Mesenteric fat pad (tissue), 1 donor: ENCODE data around the gene TNRC18. TPM values are rescaled to one million over a fixed set of nuclear protein-coding genes. Genes with fewer than 3 reads are reported as not detected.
"Not testable (repeated sequence)": the region's sequence is repeated elsewhere in the genome, so short reads cannot be mapped to it uniquely, and the experiment has no call there.

ENCODE experiments used
- DNase-seq: peaks from one replicate; pipeline ENCODE4 v3.0.0-alpha.2; 2020; ENCODE audit warnings: low spot score
- total RNA-seq: library from RNA; stranded (reverse); fragmentation: NEBNext Ultra II Directional; extraction: Animal tissue kit (Norgen Biotek cat#: 25700); gene quantifications from one replicate; pipeline ENCODE4 v1.2.1, GENCODE V29; 2021
- donor health status: DM: yes; HTN: yes; CAD: no.

Gene TNRC18
- total RNA-seq, 1 donor from 2014 or later, result 69.4 TPM

- DNase-seq, result no peak
Observed at GRCh38 chr7:5380350-5381070, 43.1 kb downstream of the TNRC18 start.

DNA sequence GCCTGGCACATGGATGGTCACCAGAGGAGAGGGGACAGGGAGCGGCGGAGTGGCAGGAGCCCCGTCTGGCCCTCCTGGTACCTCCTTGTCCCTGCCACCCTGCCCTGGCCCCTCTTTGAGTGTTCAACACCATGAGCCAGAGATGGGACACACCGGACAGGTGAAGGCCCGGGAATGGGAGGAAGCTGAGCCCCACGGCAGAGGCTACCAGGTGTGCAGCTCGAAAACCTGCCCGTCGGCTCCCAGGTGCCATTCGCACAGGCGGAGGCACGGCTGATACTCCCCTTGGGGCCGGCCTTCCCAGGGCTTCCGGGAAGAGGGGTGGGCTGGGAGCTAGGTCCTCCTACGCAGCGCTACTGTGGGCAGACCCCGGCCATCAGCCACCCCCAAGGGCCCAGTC is 44.1 kb downstream of the TNRC18 start:
- DNase-seq, result no peak

DNA sequence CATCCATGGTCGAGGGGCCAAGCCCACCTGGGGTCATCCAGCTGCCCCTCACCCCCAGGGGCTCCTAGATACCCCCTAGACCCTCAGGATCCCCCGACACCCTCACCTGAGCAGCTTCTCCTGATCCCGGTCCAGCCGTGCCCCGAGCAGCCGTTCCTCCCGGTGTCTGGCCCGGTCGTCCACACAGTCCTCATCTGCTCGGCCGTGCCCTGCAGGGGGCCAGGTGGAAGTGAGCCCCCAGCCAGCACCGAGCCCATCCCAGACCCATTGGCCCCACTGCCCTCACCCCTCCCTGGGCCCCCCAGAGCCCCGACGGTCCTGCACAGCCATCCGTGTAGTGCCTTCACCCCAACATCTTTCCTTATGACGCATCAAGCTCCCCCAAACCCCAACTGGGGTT is 45.8 kb downstream of the TNRC18 start:
- no peak for DNase-seq

- no peak for DNase-seq
Observed at GRCh38 chr7:5377279-5377678, 46.4 kb downstream of the TNRC18 start.

GRCh38 chr7:5375925-5376324 is 47.7 kb downstream of the TNRC18 start:
- DNase-seq, result no peak

DNA sequence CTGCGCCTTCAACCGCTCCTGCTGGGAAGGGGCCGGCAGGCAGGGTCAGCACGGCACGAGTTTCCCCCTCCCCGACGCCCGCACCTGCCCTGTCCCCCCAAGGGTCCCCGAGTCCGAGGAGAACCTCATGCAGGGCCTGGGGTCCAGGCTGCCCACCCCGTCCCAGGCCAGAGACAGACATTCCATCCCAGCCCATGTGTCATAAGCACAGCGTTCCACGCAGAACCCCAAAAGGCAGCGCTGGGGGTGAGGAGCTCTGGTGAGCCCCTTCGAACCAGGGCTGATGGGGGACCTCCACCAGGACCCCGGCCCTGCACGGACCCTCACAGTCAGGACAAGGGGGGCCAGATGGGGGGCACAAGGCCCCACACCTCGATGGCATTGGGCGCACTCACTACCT is 49.2 kb downstream of the TNRC18 start:
- DNase-seq, result no peak

- no peak for DNase-seq
Observed at GRCh38 chr7:5373300-5373699, 50.3 kb downstream of the TNRC18 start.

GRCh38 chr7:5370454-5371353 is 52.9 kb downstream of the TNRC18 start:
- DNase-seq, result no peak

- DNase-seq, result no peak
Observed at GRCh38 chr7:5367661-5368060, 56.0 kb downstream of the TNRC18 start.

- not testable (repeated sequence) for DNase-seq
Observed at GRCh38 chr7:5365976-5366625, 57.5 kb downstream of the TNRC18 start.

DNA sequence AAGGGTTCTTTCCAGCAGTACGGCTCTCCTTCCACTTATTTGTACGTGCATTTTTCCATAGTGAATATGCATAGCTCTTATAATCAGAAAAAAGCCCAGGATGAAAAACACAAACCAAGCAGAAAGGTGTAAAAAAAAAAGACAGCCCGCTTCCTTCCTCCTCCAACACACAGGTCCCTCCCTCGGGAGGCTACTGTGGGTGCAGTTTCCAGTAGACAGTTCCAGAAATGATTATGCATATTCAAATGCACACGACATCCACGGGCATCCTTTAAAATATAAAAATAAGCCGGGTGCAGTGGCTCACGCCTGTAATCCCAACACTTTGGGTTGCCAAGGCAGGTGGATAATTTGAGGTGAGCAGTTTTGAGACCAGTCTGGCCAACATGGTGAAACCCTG is 59.9 kb downstream of the TNRC18 start:
- no peak for DNase-seq

DNA sequence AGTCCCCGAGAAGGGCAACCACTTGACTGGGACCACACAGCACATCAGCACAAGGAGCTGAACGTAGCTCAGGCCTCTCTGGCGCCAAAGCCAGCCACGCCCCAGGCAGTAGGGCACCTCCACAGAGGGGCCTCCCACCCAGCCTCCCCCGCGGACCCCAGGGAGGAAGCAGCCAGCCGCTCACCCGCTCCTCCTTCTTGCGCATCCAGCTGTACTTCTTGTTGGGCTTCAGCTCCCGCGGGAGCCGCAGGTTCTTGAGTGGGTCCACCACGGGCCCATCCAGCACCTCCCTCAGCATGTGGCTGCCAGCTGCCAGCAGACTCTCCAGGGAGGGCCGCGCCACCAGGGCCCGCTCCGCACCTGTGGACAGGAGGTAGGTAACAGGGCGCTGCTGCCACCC is 61.2 kb downstream of the TNRC18 start:
- no peak for DNase-seq

- DNase-seq, result no peak
Observed at GRCh38 chr7:5361446-5362127, 62.0 kb downstream of the TNRC18 start.

DNA sequence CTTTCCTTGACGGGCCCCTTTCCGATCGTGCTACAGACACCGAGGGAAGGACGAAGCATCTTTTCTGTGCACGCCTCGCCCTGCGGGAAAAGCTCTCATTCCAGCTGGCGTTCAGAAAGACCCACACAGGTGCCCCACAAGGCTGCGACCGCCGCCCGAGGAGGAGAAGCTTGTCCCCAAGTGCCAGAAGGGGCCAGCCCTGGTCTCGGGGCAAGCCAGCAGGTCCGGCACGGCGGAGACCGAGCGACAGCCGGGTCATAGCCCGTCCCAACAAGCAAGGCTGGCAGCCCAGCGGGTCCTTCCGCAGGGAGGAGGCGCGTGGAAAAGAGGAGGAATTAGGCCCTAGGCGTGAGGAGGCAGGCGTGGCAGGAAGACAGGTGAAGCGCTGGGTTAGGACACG is 62.7 kb downstream of the TNRC18 start:
- DNase-seq, result no peak

DNA sequence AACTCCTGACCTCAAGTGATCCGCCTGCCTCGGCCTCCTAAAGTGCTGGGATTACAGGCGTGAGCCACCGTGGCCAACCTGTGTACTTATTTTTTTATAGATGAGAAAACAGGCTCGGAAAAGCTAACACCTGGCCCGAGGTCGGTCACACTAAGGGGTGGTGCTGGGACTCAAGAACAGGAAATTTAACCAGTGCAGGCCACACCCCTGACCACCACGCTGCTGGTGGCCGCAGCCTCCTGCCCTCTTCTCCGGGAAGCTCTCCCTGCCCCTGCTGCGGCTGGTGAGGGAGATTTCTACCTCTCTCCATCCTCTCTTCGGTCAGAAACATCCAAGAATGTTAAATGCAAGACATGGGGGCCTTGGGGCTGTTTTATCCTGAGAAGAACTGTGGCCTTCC is 63.2 kb downstream of the TNRC18 start:
- no peak for DNase-seq

- not testable (repeated sequence) for DNase-seq
Observed at GRCh38 chr7:5360021-5360420, 63.6 kb downstream of the TNRC18 start.

GRCh38 chr7:5359344-5359743 is 64.3 kb downstream of the TNRC18 start:
- DNase-seq, result no peak

GRCh38 chr7:5357951-5358350 is 65.7 kb downstream of the TNRC18 start:
- DNase-seq, result no peak

DNA sequence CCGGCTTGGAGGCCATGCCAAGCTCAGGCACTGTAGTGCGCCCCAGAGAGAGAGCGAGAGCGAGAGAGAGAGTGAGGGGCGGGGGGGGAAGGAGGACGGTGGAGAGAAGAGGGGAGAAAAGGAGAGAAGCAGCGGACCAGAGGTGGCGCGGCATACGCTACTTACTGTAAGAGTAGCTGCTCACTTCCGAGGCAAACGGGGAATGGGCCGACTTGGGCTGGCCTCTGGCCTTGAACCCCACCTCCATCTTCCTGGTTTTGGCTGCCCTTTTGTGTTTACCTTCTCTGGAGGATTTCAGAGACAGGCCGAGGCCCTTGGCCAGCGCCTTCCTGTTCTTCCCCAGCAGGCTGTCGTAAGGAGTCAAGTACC is 66.9 kb downstream of the TNRC18 start:
- DNase-seq, result no peak

GRCh38 chr7:5354460-5355232 is 69.0 kb downstream of the TNRC18 start:
- DNase-seq, result no peak
